HepG2 (cell line): ENCODE measurements around the gene RPH3AL. TPM values are rescaled to one million over a fixed set of nuclear protein-coding genes. Genes with fewer than 3 reads are reported as not detected.

Source experiments
- ATAC-seq: fragments of 200-7000 bp; cut with Tn5 transposase; 3 replicates; pipeline ENCODE4 v1.9.1; 2020; ENCODE audit warnings: mild to moderate bottlenecking, moderate library complexity
- BruUV-seq: library from RNA; stranded (reverse); fragments of 400-500 nt; replicated peaks from 2 replicates; lab custom pipeline; 2021; lab: Mats Ljungman, UMichigan
- CTCF ChIA-PET: fragments of 300-600 bp; formaldehyde crosslinking; extraction: SDS; loops from one replicate; lab custom pipeline; 2021; ENCODE audit warnings: low total read pairs, inconsistent platforms, low intra/inter-chr PET ratio; lab: Yijun Ruan, JAX
- POLR2A ChIA-PET: fragments of 350-600 bp; sonication (Branson Sonifier 250); formaldehyde crosslinking; loops from one replicate; lab custom pipeline; 2020; ENCODE audit warnings: antibody characterized with exemption, inconsistent platforms; lab: Yijun Ruan, JAX
- DNase-seq: peaks from one replicate; pipeline ENCODE4 v3.0.0-alpha.2; 2015; ENCODE audit warnings: low spot score
- FAIRE-seq: peaks from 3 replicates; lab custom pipeline; 2011; peaks lifted over from hg19 to GRCh38; lab: Jason Lieb, UNC
- H2AFZ ChIP-seq: one replicate; pipeline ENCODE4 v1.6.1; 2011; ENCODE audit warnings: low read length, inconsistent platforms
- H3K27ac ChIP-seq: fragments of 300-600 bp; 3 replicates; pipeline ENCODE4 v1.8.0; 2011; ENCODE audit warnings: mixed run types, mild to moderate bottlenecking, mixed read lengths, low read length, inconsistent platforms; ENCODE audit not compliant: insufficient read depth; ENCODE audit errors: extremely low read length
- H3K27me3 ChIP-seq, 2 experiments: fragments of 200-600 bp in 1 of 2; 2 replicates in 1 of 2; 3 replicates in 1 of 2; pipeline versions ENCODE4 v1.6.0 to v1.8.0; 2011; ENCODE audit warnings: low read length in 2 of 2, mild to moderate bottlenecking in 2 of 2, moderate library complexity in 2 of 2, inconsistent platforms in 1 of 2; ENCODE audit not compliant: insufficient read depth in 2 of 2, control insufficient read depth in 1 of 2
- H3K36me3 ChIP-seq, 2 experiments: fragments of 200-600 bp in 1 of 2; replicated peaks in 1 of 2; 2 replicates in 1 of 2; 3 replicates in 1 of 2; pipeline versions ENCODE4 v1.5.1 to v1.8.0; 2011; ENCODE audit warnings: low read length in 2 of 2, inconsistent platforms in 1 of 2; ENCODE audit not compliant: insufficient read depth in 2 of 2, control insufficient read depth in 1 of 2
- H3K4me1 ChIP-seq: 2 replicates; pipeline ENCODE4 v1.5.1; 2012; ENCODE audit warnings: low read length, inconsistent platforms; ENCODE audit not compliant: insufficient read depth
- H3K4me2 ChIP-seq: 2 replicates; pipeline ENCODE4 v1.6.0; 2011; ENCODE audit warnings: low read depth, low read length, inconsistent platforms
- H3K4me3 ChIP-seq, 3 experiments: fragments of 200-600 bp in 1 of 3; sonication (generic), shearing (Covaris generic) in 1 of 3; replicated peaks in 1 of 3; 2 replicates each; pipeline ENCODE4 v1.5.1; 2011 to 2016; ENCODE audit warnings: low read length in 3 of 3, inconsistent platforms in 2 of 3, low read depth in 2 of 3, mild to moderate bottlenecking in 2 of 3, control low read depth in 1 of 3, mixed read lengths in 1 of 3; ENCODE audit not compliant: insufficient read depth in 1 of 3
- H3K79me2 ChIP-seq: one replicate; pipeline ENCODE4 v1.6.1; 2011; ENCODE audit warnings: low read length, inconsistent platforms; ENCODE audit not compliant: insufficient read depth
- H3K9ac ChIP-seq: 2 replicates; pipeline ENCODE4 v1.6.0; 2011; ENCODE audit warnings: mild to moderate bottlenecking, low read depth, low read length, inconsistent platforms; ENCODE audit not compliant: insufficient read depth
- H3K9me3 ChIP-seq: 2 replicates; pipeline ENCODE4 v1.5.1; 2012; ENCODE audit warnings: mild to moderate bottlenecking, low read length
- H4K20me1 ChIP-seq: 2 replicates; pipeline ENCODE4 v1.6.0; 2011; ENCODE audit warnings: inconsistent platforms, mild to moderate bottlenecking, low read length, moderate library complexity; ENCODE audit not compliant: insufficient read depth
- ATF7 ChIP-seq, 2 experiments: fragments of 450-650 bp in 1 of 2; sonication (generic) in 1 of 2; formaldehyde crosslinking in 1 of 2; IDR thresholded peaks; 2 replicates each; pipeline versions ENCODE4 v1.4.0 to v1.6.1; 2016 to 2020; ENCODE audit warnings: antibody characterized with exemption in 1 of 2, mild to moderate bottlenecking in 1 of 2, missing genetic modification reagents in 1 of 2
- CERS6 ChIP-seq: sonication (generic); formaldehyde crosslinking; IDR thresholded peaks from 2 replicates; pipeline ENCODE4 v1.5.0; 2020; ENCODE audit warnings: missing genetic modification reagents
- GPBP1L1 ChIP-seq: sonication (generic); formaldehyde crosslinking; IDR thresholded peaks from 2 replicates; pipeline ENCODE4 v1.5.0; 2020; ENCODE audit warnings: mild to moderate bottlenecking, missing genetic modification reagents
- HCFC1 ChIP-seq: fragments of 150-350 bp; IDR thresholded peaks from 2 replicates; pipeline ENCODE4 v1.6.1; 2014; ENCODE audit warnings: low read depth, low read length
- KLF15 ChIP-seq: sonication (generic); formaldehyde crosslinking; IDR thresholded peaks from 2 replicates; pipeline ENCODE4 v1.8.1; 2023; ENCODE audit warnings: borderline replicate concordance, mild to moderate bottlenecking, inconsistent platforms, missing genetic modification reagents, mixed read lengths
- PAWR ChIP-seq: sonication (generic); formaldehyde crosslinking; IDR thresholded peaks from 2 replicates; pipeline ENCODE4 v1.4.0; 2020; ENCODE audit warnings: missing genetic modification reagents, mild to moderate bottlenecking, borderline replicate concordance
- THAP8 ChIP-seq: sonication (generic); formaldehyde crosslinking; IDR thresholded peaks from 2 replicates; pipeline ENCODE4 v1.5.1; 2020; ENCODE audit warnings: missing genetic modification reagents, mild to moderate bottlenecking, borderline replicate concordance
- YY1 ChIP-seq: IDR thresholded peaks from 2 replicates; pipeline ENCODE4 v1.6.1; 2011; ENCODE audit warnings: low read length, low read depth, moderate library complexity, mild to moderate bottlenecking; ENCODE audit not compliant: insufficient read depth, insufficient replicate concordance
- ZNF749 ChIP-seq: sonication (generic); formaldehyde crosslinking; IDR thresholded peaks from 2 replicates; pipeline ENCODE4 v1.8.0; 2022; ENCODE audit warnings: mild to moderate bottlenecking, missing genetic modification reagents, moderate library complexity, borderline replicate concordance
- ZNF839 ChIP-seq: sonication (generic); formaldehyde crosslinking; IDR thresholded peaks from 2 replicates; pipeline ENCODE4 v1.4.0; 2020; ENCODE audit warnings: missing genetic modification reagents, mild to moderate bottlenecking, borderline replicate concordance
- WGBS: methylation state at CpG from one replicate; pipeline ENCODE4 v1.1.6; 2017; ENCODE audit warnings: low lambda C conversion rate; 5-methylcytosine and 5-hydroxymethylcytosine counted together
- in situ Hi-C: cut with HindIII; loops from 2 replicates; pipeline ENCODE4 v1.10.0; 2017; ENCODE audit warnings: low pct_unique_long_range_greater_than_20kb; ENCODE audit not compliant: extremely low pct_ligation_motif_present
- intact Hi-C: fragments of 100-400 bp; cut with micrococcal nuclease; formaldehyde crosslinking; loops from one replicate; pipeline ENCODE4 v1.10.0; 2022; ENCODE audit not compliant: unreplicated experiment
- polyA plus RNA-seq, 8 experiments: library from polyadenylated mRNA; depleted of rRNA in 3 of 8; stranded (reverse) in 7 of 8; unstranded in 1 of 8; fragments of >200 nt; fragmentation: Illumina TruSeq in 4 of 8; extraction: Trizol in 4 of 8; gene quantifications; 2 replicates each; pipeline versions ENCODE4 v1.2.1 to v1.2.3, GENCODE V29; 2011 to 2016; ENCODE audit warnings: low read depth in 4 of 8, missing spikeins in 1 of 8, mixed read lengths in 1 of 8; ENCODE audit not compliant: insufficient read depth in 1 of 8
- total RNA-seq, 5 experiments: library from RNA; depleted of rRNA; stranded (reverse); fragments of >200 nt; fragmentation: Illumina TruSeq; extraction: Trizol; gene quantifications; 2 replicates each; pipeline ENCODE4 v1.2.3, GENCODE V29; 2016; ENCODE audit warnings: low read depth in 1 of 5
- TF ChIP-seq, protein P1 (sequence below): sonication (generic); formaldehyde crosslinking; IDR thresholded peaks from 2 replicates; pipeline ENCODE4 v1.8.1; 2023; ENCODE audit warnings: mild to moderate bottlenecking, missing genetic modification reagents

The RPH3AL gene
- total and polyA plus RNA-seq, 2 of the 13 experiments (the other 11 are each of a cell fraction or from before 2014, with no cell fraction given) = 7.8 to 16.4 TPM

DNA sequence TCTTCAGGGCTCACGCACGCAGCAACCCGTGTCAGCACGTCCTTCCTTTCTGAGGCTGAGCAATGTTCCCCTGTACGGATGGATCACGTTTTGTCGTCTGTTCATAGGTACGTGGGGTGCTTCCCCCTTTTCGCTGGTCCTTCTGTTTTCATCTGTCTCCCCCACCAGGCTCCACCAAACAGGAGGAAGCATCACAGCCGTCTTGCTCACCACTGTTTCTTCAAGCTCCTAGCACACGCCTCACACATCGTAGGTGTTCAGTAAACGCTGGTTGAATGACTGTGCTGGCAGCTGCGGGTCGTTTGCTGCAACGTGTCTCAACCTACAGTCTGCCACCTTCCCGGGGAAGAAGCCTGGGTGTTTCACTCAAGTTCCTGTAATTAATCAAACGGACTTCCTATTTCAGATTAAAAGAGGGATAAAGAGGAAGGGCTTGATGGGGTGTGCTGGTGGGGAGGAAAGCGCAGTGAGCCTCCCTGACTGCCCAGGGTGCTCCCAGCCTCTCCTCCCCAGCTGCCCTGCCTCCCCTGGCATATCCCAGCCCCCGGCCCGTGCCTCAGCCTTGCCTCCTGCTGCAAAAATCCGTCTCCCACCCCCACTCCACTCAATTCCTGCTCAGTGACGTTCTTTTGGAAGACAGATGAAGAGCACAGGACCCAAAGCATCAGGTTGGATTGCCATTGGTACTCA is 94.4 kb downstream of the RPH3AL start:
- FAIRE-seq (no peak), DNase-seq (no peak), ATAC-seq (no peak)
- Histone ChIP-seq H3K27ac (no peak overlapping the region), H3K4me2 (no peak overlapping the region), H3K9me3 (no peaks in the 10 kb centered on the region), H3K36me3 (peaks cover 2 to 13% of the 10 kb centered on the region in 2 experiments; a peak in 3 of 5 replicates), H4K20me1 (no peaks in the 10 kb centered on the region), H2AFZ (no peak overlapping the region), H3K79me2 (no peaks in the 10 kb centered on the region), H3K4me1 (no peaks in the 10 kb centered on the region), H3K4me3 (no peak overlapping the region), H3K9ac (no peak overlapping the region)
- BruUV-seq = no TSS peak
- intact Hi-C loops = no loop called here
- in situ Hi-C loops = no loop called here
- POLR2A ChIA-PET = no interaction called here
- CTCF ChIA-PET = no interaction called here
- WGBS = 94% methylated on average over 23 of the region's 23 CpGs
- TF ChIP-seq YY1 (no peak), CERS6 (CRISPR knock-in tag) (no peak), THAP8 (CRISPR knock-in tag) (no peak), ZNF749 (CRISPR knock-in tag) (no peak), HCFC1 (no peak), PAWR (CRISPR knock-in tag) (no peak), GPBP1L1 (CRISPR knock-in tag) (no peak), ZNF839 (CRISPR knock-in tag) (no peak), KLF15 (CRISPR knock-in tag) (no peak), ATF7 (IDR thresholded peaks at IDR 0.05) (no peak), ATF7 (CRISPR knock-in tag; IDR thresholded peaks at IDR 0.05) (no peak)
- TF ChIP-seq, protein P1, sequence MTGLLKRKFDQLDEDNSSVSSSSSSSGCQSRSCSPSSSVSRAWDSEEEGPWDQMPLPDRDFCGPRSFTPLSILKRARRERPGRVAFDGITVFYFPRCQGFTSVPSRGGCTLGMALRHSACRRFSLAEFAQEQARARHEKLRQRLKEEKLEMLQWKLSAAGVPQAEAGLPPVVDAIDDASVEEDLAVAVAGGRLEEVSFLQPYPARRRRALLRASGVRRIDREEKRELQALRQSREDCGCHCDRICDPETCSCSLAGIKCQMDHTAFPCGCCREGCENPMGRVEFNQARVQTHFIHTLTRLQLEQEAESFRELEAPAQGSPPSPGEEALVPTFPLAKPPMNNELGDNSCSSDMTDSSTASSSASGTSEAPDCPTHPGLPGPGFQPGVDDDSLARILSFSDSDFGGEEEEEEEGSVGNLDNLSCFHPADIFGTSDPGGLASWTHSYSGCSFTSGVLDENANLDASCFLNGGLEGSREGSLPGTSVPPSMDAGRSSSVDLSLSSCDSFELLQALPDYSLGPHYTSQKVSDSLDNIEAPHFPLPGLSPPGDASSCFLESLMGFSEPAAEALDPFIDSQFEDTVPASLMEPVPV (CRISPR knock-in tag) = no peak
- TF ChIP-seq, all 625 proteins: peak for 0
- no peaks in the 10 kb centered on the region for H3K27me3 ChIP-seq
